Ishikawa (cell line): ENCODE measurements around the gene CAB39.

Experiments
- CEBPB ChIP-seq: IDR thresholded peaks from 2 replicates; pipeline ENCODE4 v1.6.1; 2012
- CREB1 ChIP-seq: IDR thresholded peaks from 2 replicates; pipeline ENCODE4 v1.6.1; 2012; ENCODE audit warnings: low read depth
- EGR1 ChIP-seq: IDR thresholded peaks from 2 replicates; pipeline ENCODE4 v1.6.1; 2012
- EP300 ChIP-seq: IDR thresholded peaks from 2 replicates; pipeline ENCODE4 v1.6.1; 2012; ENCODE audit warnings: borderline replicate concordance
- MAX ChIP-seq: IDR thresholded peaks from 2 replicates; pipeline ENCODE4 v1.6.1; 2012
- REST ChIP-seq: IDR thresholded peaks from 2 replicates; pipeline ENCODE4 v1.6.1; 2012; ENCODE audit warnings: low read depth, mild to moderate bottlenecking
- YY1 ChIP-seq: IDR thresholded peaks from 2 replicates; pipeline ENCODE4 v1.6.1; 2012; ENCODE audit warnings: low read depth

- TF ChIP-seq EGR1: no peak
- no peak for TF ChIP-seq MAX
- TF ChIP-seq CREB1: no peak
- no peak for TF ChIP-seq EP300
- no peak for TF ChIP-seq REST
- TF ChIP-seq CEBPB: no peak
- TF ChIP-seq YY1: no peak
These were observed 156.6 kb downstream of the CAB39 start for GRCh38 chr2:230868947-230869913.
